ENCODE data around the gene CD247.

GRCh38 chr1:167510881-167511280, 7.4 kb downstream of the CD247 start:
- TF ChIP-seq ZNF101 (CRISPR knock-in tag; IDR thresholded peaks at IDR 0.05; ENCODE audit: borderline replicate concordance, low read depth): no peak
- TF ChIP-seq ZBTB21 (CRISPR knock-in tag; IDR thresholded peaks at IDR 0.05): no peak
